Tibial nerve (tissue), 4 donors: Measurements from ENCODE around the gene DMWD. TPM values are rescaled to one million over a fixed set of nuclear protein-coding genes. Genes with fewer than 3 reads are reported as not detected.

ENCODE experiments used
- DNase-seq, 2 donors: peaks; one replicate each; pipeline ENCODE4 v3.0.0-alpha.2; 2019; ENCODE audit warnings: low spot score in 2 of 2
- H3K27ac ChIP-seq, 4 donors: fragments of 200-600 bp; sonication (generic) in 3 of 4; one replicate each; pipeline ENCODE4 v1.5.1; 2017 to 2019; ENCODE audit warnings: mild to moderate bottlenecking in 1 of 4
- H3K27me3 ChIP-seq, 2 donors: fragments of 200-600 bp; sonication (generic) in 1 of 2; one replicate each; pipeline versions ENCODE4 v1.5.1 to v1.6.0; 2017 to 2019
- H3K36me3 ChIP-seq, 3 donors: fragments of 200-600 bp; sonication (generic); one replicate each; pipeline ENCODE4 v1.5.1; 2018 to 2019
- H3K4me1 ChIP-seq, 4 donors: fragments of 200-600 bp; sonication (generic) in 3 of 4; one replicate each; pipeline ENCODE4 v1.5.1; 2017 to 2019
- H3K4me3 ChIP-seq, 4 donors: fragments of 200-600 bp; sonication (generic) in 3 of 4; one replicate each; pipeline ENCODE4 v1.5.1; 2017 to 2019; ENCODE audit warnings: mild to moderate bottlenecking in 1 of 4, moderate library complexity in 1 of 4
- H3K9me3 ChIP-seq, 4 donors: fragments of 200-600 bp; sonication (generic) in 3 of 4; one replicate each; pipeline ENCODE4 v1.5.1; 2017 to 2019
- CTCF ChIP-seq, 5 experiments: fragments of 200-600 bp in 3 of 5; fragments of 450-650 bp in 2 of 5; sonication (generic) in 3 of 5; IDR thresholded peaks; one replicate each; pipeline ENCODE4 v1.5.1; 2016 to 2019; ENCODE audit warnings: antibody characterized with exemption in 5 of 5, mild to moderate bottlenecking in 3 of 5, moderate library complexity in 2 of 5
- EP300 ChIP-seq, 2 donors: sonication (generic); formaldehyde crosslinking; IDR thresholded peaks; one replicate each; pipeline ENCODE4 v1.6.1; 2017; ENCODE audit warnings: antibody characterized with exemption in 2 of 2, mild to moderate bottlenecking in 1 of 2
- POLR2A ChIP-seq, 2 donors: fragments of 450-650 bp; IDR thresholded peaks; one replicate each; pipeline ENCODE4 v1.6.1; 2017; ENCODE audit warnings: antibody characterized with exemption in 2 of 2, mild to moderate bottlenecking in 2 of 2, moderate library complexity in 2 of 2
- WGBS, 2 donors: methylation state at CpG; one replicate each; pipeline ENCODE4 v1.1.5; 2018; 5-methylcytosine and 5-hydroxymethylcytosine counted together
- total RNA-seq, 4 donors: library from RNA; depleted of rRNA; stranded (reverse); fragments of >200 nt; gene quantifications; one replicate each; pipeline ENCODE4 v1.1.0, GENCODE V29; 2016

The DMWD gene
- total RNA-seq: 10 to 100 TPM; 28.4 to 75.0 (median 53.8) TPM

- Histone ChIP-seq H3K27me3 (no peaks in the 10 kb centered on the region), H3K9me3 (no peaks in the 10 kb centered on the region), H3K4me1 (peaks cover 0 to 25% (median 15%) of the 10 kb centered on the region in 4 donors), H3K27ac (peak within 1 kb of the TSS; percentile 38 to 88 (median 76)), H3K36me3 (peaks cover 0 to 35% (median 8%) of the 10 kb centered on the region in 3 donors), H3K4me3 (peak within 1 kb of the TSS; percentile 41 to 80 (median 62))
- peak; percentile 100 for DNase-seq
- peak; percentile 67 to 78 for TF ChIP-seq EP300 (IDR thresholded peaks at IDR 0.05)
- TF ChIP-seq POLR2A (IDR thresholded peaks at IDR 0.05): peak; percentile 67 to 81
- TF ChIP-seq CTCF (IDR thresholded peaks at IDR 0.05): peak in 2 of 5 experiments; percentile 23 to 43
- 0% methylated on average over 19 to 38 of the region's 86 CpGs for WGBS, 2 donors
Measured at GRCh38 chr19:45792470-45793177, at the start of gene DMWD. TSS of gene DMWD (minus strand) at chr19:45792845. CDS start at chr19:45792756, 89 bp downstream.

GRCh38 chr19:45842198-45842597 lies 49.6 kb upstream of the DMWD start:
- 94 to 96% methylated on average over 14 of the region's 14 CpGs for WGBS, 2 donors
- H3K27ac ChIP-seq: no peak overlapping the region
- H3K4me3 ChIP-seq: no peak overlapping the region
- DNase-seq: no peak
- no peaks in the 10 kb centered on the region for H3K27me3 ChIP-seq
- H3K36me3 ChIP-seq: peaks cover 2 to 100% (median 21%) of the 10 kb centered on the region in 3 donors
- no peak for TF ChIP-seq POLR2A (IDR thresholded peaks at IDR 0.05)
- no peak for TF ChIP-seq CTCF (IDR thresholded peaks at IDR 0.05)
- no peaks in the 10 kb centered on the region for H3K4me1 ChIP-seq
- H3K9me3 ChIP-seq: no peaks in the 10 kb centered on the region

GRCh38 chr19:45834970-45835369 lies 42.3 kb upstream of the DMWD start:
- Histone ChIP-seq H3K36me3 (peaks cover 6 to 100% (median 9%) of the 10 kb centered on the region in 3 donors), H3K4me1 (no peaks in the 10 kb centered on the region), H3K27ac (no peak overlapping the region), H3K9me3 (no peaks in the 10 kb centered on the region), H3K27me3 (no peaks in the 10 kb centered on the region), H3K4me3 (no peak overlapping the region)
- TF ChIP-seq CTCF (IDR thresholded peaks at IDR 0.05) (no peak), POLR2A (IDR thresholded peaks at IDR 0.05) (no peak), EP300 (IDR thresholded peaks at IDR 0.05) (no peak)
- 87 to 92% methylated on average over 7 of the region's 7 CpGs for WGBS, 2 donors
- DNase-seq: no peak

GRCh38 chr19:45828945-45829344 lies 36.3 kb upstream of the DMWD start:
- no peak for DNase-seq
- no peak overlapping the region for H3K27ac ChIP-seq
- H3K4me3 ChIP-seq: no peak overlapping the region
- WGBS, 2 donors: 94 to 95% methylated on average over 10 to 12 of the region's 16 CpGs
- H3K4me1 ChIP-seq: no peaks in the 10 kb centered on the region
- H3K27me3 ChIP-seq: no peaks in the 10 kb centered on the region
- TF ChIP-seq POLR2A (IDR thresholded peaks at IDR 0.05): no peak
- TF ChIP-seq EP300 (IDR thresholded peaks at IDR 0.05): no peak
- TF ChIP-seq CTCF (IDR thresholded peaks at IDR 0.05): no peak
- H3K9me3 ChIP-seq: no peaks in the 10 kb centered on the region
- peaks cover 0 to 100% (median 42%) of the 10 kb centered on the region in 3 donors for H3K36me3 ChIP-seq

GRCh38 chr19:45828523-45828922 lies 35.9 kb upstream of the DMWD start:
- no peak overlapping the region for H3K27ac ChIP-seq
- WGBS, 2 donors: 86 to 88% methylated on average over 9 of the region's 9 CpGs
- H3K27me3 ChIP-seq: no peaks in the 10 kb centered on the region
- peaks cover 0 to 100% (median 43%) of the 10 kb centered on the region in 3 donors for H3K36me3 ChIP-seq
- DNase-seq: no peak
- TF ChIP-seq CTCF (IDR thresholded peaks at IDR 0.05) (no peak), EP300 (IDR thresholded peaks at IDR 0.05) (no peak), POLR2A (IDR thresholded peaks at IDR 0.05) (no peak)
- no peaks in the 10 kb centered on the region for H3K9me3 ChIP-seq
- H3K4me1 ChIP-seq: no peaks in the 10 kb centered on the region
- no peak overlapping the region for H3K4me3 ChIP-seq
